Aorta (tissue), 5 donors: ENCODE measurements around the gene PCNX2. TPM values are rescaled to one million over a fixed set of nuclear protein-coding genes. Genes with fewer than 3 reads are reported as not detected.

Experiments
- ATAC-seq: fragments of 200-7000 bp; cut with Tn5 transposase; one replicate; pipeline ENCODE4 v1.9.1; 2022; ENCODE audit warnings: moderate library complexity; ENCODE audit not compliant: low FRiP score
- DNase-seq, 2 donors: peaks; one replicate each; pipeline ENCODE4 v3.0.0-alpha.2; 2020
- H3K27ac ChIP-seq, 2 donors: one replicate each; pipeline ENCODE4 v1.5.1; 2013; ENCODE audit warnings: low read length in 2 of 2, mild to moderate bottlenecking in 2 of 2, moderate library complexity in 2 of 2, control low read depth in 1 of 2, inconsistent platforms in 1 of 2, low read depth in 1 of 2
- H3K27me3 ChIP-seq, 2 donors: one replicate each; pipeline ENCODE4 v1.6.1; 2013; ENCODE audit warnings: control low read depth in 1 of 2, low read length in 1 of 2, mild to moderate bottlenecking in 1 of 2, moderate library complexity in 1 of 2; ENCODE audit not compliant: insufficient read depth in 2 of 2, control insufficient read depth in 1 of 2
- H3K36me3 ChIP-seq, 2 donors: one replicate each; pipeline ENCODE4 v1.6.1; 2013; ENCODE audit warnings: control low read depth in 1 of 2, low read length in 1 of 2, mild to moderate bottlenecking in 1 of 2; ENCODE audit not compliant: insufficient read depth in 2 of 2, control insufficient read depth in 1 of 2
- H3K4me1 ChIP-seq, 2 donors: one replicate each; pipeline ENCODE4 v1.6.1; 2013; ENCODE audit warnings: low read length in 2 of 2, control low read depth in 1 of 2, mild to moderate bottlenecking in 1 of 2, moderate library complexity in 1 of 2; ENCODE audit not compliant: insufficient read depth in 2 of 2, control insufficient read depth in 1 of 2
- H3K4me3 ChIP-seq, 2 donors: one replicate each; pipeline ENCODE4 v1.5.1; 2013; ENCODE audit warnings: low read length in 2 of 2, control low read depth in 1 of 2, mild to moderate bottlenecking in 1 of 2
- H3K9me3 ChIP-seq: one replicate; pipeline ENCODE4 v1.6.1; 2013; ENCODE audit warnings: mild to moderate bottlenecking, low read length; ENCODE audit not compliant: control insufficient read depth
- WGBS, 2 donors: extraction: QIAGEN DNeasy Blood & Tissue Kit; methylation state at CpG; one replicate each; pipeline ENCODE4 v1.1.7; 2013; 5-methylcytosine and 5-hydroxymethylcytosine counted together
- intact Hi-C, 2 donors: fragments of 100-400 bp; cut with DNase I; formaldehyde crosslinking; loops; one replicate each; pipeline versions ENCODE4 v1.14.2 to v1.15.0; 2022
- polyA plus RNA-seq, 2 donors: library from polyadenylated mRNA; stranded (reverse); fragments of 200-250 nt; gene quantifications; one replicate each; pipeline ENCODE4 v1.2.3, GENCODE V29; 2013
- total RNA-seq, 2 donors: library from RNA; stranded (reverse); fragmentation: NEBNext Ultra II Directional; extraction: Animal tissue kit (Norgen Biotek cat#: 25700); gene quantifications; one replicate each; pipeline ENCODE4 v1.2.1, GENCODE V29; 2021
- donor health status: healthy with polysubstance abuse.
- donor health status: Bipolar disorder and iron deficiency.
- donor health status: DM: no; HTN: no; CAD: no.
- donor health status: DM: no; HTN: no; CAD: no.
- donor health status: DM: yes; HTN: yes; CAD: no.

The PCNX2 gene
- total and polyA plus RNA-seq, 4 donors, result 0.38 to 27.2 (median 20.1) TPM

GRCh38 chr1:233209481-233209880 is 86.0 kb downstream of the PCNX2 start:
- Histone ChIP-seq H3K4me1 (no peaks in the 10 kb centered on the region), H3K9me3 (no peaks in the 10 kb centered on the region), H3K4me3 (no peak overlapping the region), H3K27ac (no peak overlapping the region), H3K27me3 (no peaks in the 10 kb centered on the region), H3K36me3 (no peaks in the 10 kb centered on the region)
- 16 to 28% methylated on average over 2 of the region's 2 CpGs for WGBS, 2 donors
- ATAC-seq (no peak), DNase-seq (no peak)
- intact Hi-C loops, result no loop called here

GRCh38 chr1:233208687-233209086 is 86.8 kb downstream of the PCNX2 start:
- Histone ChIP-seq H3K36me3 (no peaks in the 10 kb centered on the region), H3K4me1 (no peaks in the 10 kb centered on the region), H3K4me3 (no peak overlapping the region), H3K27ac (no peak overlapping the region), H3K9me3 (no peaks in the 10 kb centered on the region), H3K27me3 (no peaks in the 10 kb centered on the region)
- DNase-seq (no peak), ATAC-seq (no peak)
- intact Hi-C loops, result no loop called here

GRCh38 chr1:233197940-233198339 is 97.6 kb downstream of the PCNX2 start:
- 94 to 96% methylated on average over 2 of the region's 2 CpGs for WGBS, 2 donors
- Histone ChIP-seq H3K4me3 (no peak overlapping the region), H3K36me3 (peaks cover 2 to 4% of the 10 kb centered on the region in 2 donors), H3K4me1 (no peaks in the 10 kb centered on the region), H3K27me3 (no peaks in the 10 kb centered on the region), H3K9me3 (no peaks in the 10 kb centered on the region), H3K27ac (no peak overlapping the region)
- ATAC-seq, result no peak
- intact Hi-C loops, result no loop called here
- no peak for DNase-seq

- ATAC-seq (no peak), DNase-seq (no peak)
- intact Hi-C loops, result no loop called here
- WGBS, 2 donors, result 94 to 97% methylated on average over 3 of the region's 3 CpGs
- Histone ChIP-seq H3K4me3 (no peak overlapping the region), H3K36me3 (peaks cover 0 to 4% of the 10 kb centered on the region in 2 donors), H3K4me1 (no peaks in the 10 kb centered on the region), H3K9me3 (no peaks in the 10 kb centered on the region), H3K27me3 (no peaks in the 10 kb centered on the region), H3K27ac (no peak overlapping the region)
Observed at GRCh38 chr1:233193741-233194140, 101.8 kb downstream of the PCNX2 start.

GRCh38 chr1:233190987-233191386 is 104.5 kb downstream of the PCNX2 start:
- no peak for DNase-seq
- H3K4me1 ChIP-seq, result no peaks in the 10 kb centered on the region
- no peak for ATAC-seq
- intact Hi-C loops, result no loop called here
- H3K36me3 ChIP-seq, result no peaks in the 10 kb centered on the region
- H3K9me3 ChIP-seq, result no peaks in the 10 kb centered on the region
- H3K27me3 ChIP-seq, result no peaks in the 10 kb centered on the region
- 41 to 48% methylated on average over 5 of the region's 5 CpGs for WGBS, 2 donors
- no peak overlapping the region for H3K27ac ChIP-seq
- no peak overlapping the region for H3K4me3 ChIP-seq

- intact Hi-C loops, result no loop called here
- no peak for DNase-seq
- H3K9me3 ChIP-seq, result no peaks in the 10 kb centered on the region
- no peak overlapping the region for H3K27ac ChIP-seq
- WGBS, 2 donors, result 91 to 92% methylated on average over 3 of the region's 3 CpGs
- H3K36me3 ChIP-seq, result no peaks in the 10 kb centered on the region
- H3K4me3 ChIP-seq, result no peak overlapping the region
- H3K27me3 ChIP-seq, result no peaks in the 10 kb centered on the region
- H3K4me1 ChIP-seq, result no peaks in the 10 kb centered on the region
- no peak for ATAC-seq
Observed at GRCh38 chr1:233189526-233189925, 106.0 kb downstream of the PCNX2 start.

GRCh38 chr1:233188061-233188460 is 107.5 kb downstream of the PCNX2 start:
- H3K4me1 ChIP-seq, result no peaks in the 10 kb centered on the region
- no peaks in the 10 kb centered on the region for H3K36me3 ChIP-seq
- intact Hi-C loops, result no loop called here
- no peak overlapping the region for H3K27ac ChIP-seq
- ATAC-seq, result no peak
- no peak for DNase-seq
- no peaks in the 10 kb centered on the region for H3K9me3 ChIP-seq
- WGBS, 2 donors, result 80 to 83% methylated on average over 4 of the region's 4 CpGs
- no peak overlapping the region for H3K4me3 ChIP-seq
- H3K27me3 ChIP-seq, result no peaks in the 10 kb centered on the region

GRCh38 chr1:233183226-233184020 is 112.1 kb downstream of the PCNX2 start:
- H3K27me3 ChIP-seq, result no peaks in the 10 kb centered on the region
- H3K4me1 ChIP-seq, result no peaks in the 10 kb centered on the region
- ATAC-seq (no peak), DNase-seq (no peak)
- no peak overlapping the region for H3K4me3 ChIP-seq
- no peak overlapping the region for H3K27ac ChIP-seq
- peaks cover 3% of the 10 kb centered on the region for H3K9me3 ChIP-seq
- peaks cover 0 to 3% of the 10 kb centered on the region in 2 donors for H3K36me3 ChIP-seq
- intact Hi-C loops, result no loop called here
- WGBS, 2 donors, result 79 to 81% methylated on average over 8 of the region's 8 CpGs

GRCh38 chr1:233182587-233182986 is 112.9 kb downstream of the PCNX2 start:
- H3K4me1 ChIP-seq, result no peaks in the 10 kb centered on the region
- peaks cover 3% of the 10 kb centered on the region for H3K9me3 ChIP-seq
- DNase-seq (no peak), ATAC-seq (no peak)
- H3K27me3 ChIP-seq, result no peaks in the 10 kb centered on the region
- 91 to 97% methylated on average over 2 of the region's 2 CpGs for WGBS, 2 donors
- intact Hi-C loops, result no loop called here
- H3K36me3 ChIP-seq, result peaks cover 2 to 4% of the 10 kb centered on the region in 2 donors
- no peak overlapping the region for H3K27ac ChIP-seq
- H3K4me3 ChIP-seq, result no peak overlapping the region
